HEK293 (cell line): Measurements from ENCODE around the gene NEURL1.

Source experiments
- CTCF ChIA-PET: fragments of 350-600 bp; formaldehyde crosslinking; extraction: SDS; loops from one replicate; lab custom pipeline; 2021; ENCODE audit warnings: antibody characterized with exemption; lab: Yijun Ruan, JAX
- POLR2A ChIA-PET: fragments of 300-600 bp; formaldehyde crosslinking; extraction: SDS; loops from one replicate; lab custom pipeline; 2020; ENCODE audit warnings: antibody characterized with exemption, inconsistent platforms; lab: Yijun Ruan, JAX
- H3K27ac ChIP-seq: fragments of 200-500 bp; sonication (Bioruptor generic); 2 replicates; pipeline ENCODE4 v1.5.1; 2014; ENCODE audit warnings: low read depth, low read length, control low read depth, inconsistent platforms; ENCODE audit errors: extremely low read depth
- H3K36me3 ChIP-seq, 2 experiments: fragments of 200-500 bp in 1 of 2; sonication (Bioruptor generic) in 1 of 2; 1 replicate in 1 of 2; 2 replicates in 1 of 2; pipeline ENCODE4 v1.5.1; 2014 to 2017; ENCODE audit warnings: inconsistent platforms in 2 of 2, low read length in 2 of 2; ENCODE audit not compliant: control insufficient read depth in 2 of 2, insufficient read depth in 1 of 2
- H3K4me1 ChIP-seq: fragments of 200-500 bp; sonication (Bioruptor generic); 2 replicates; pipeline ENCODE4 v1.5.1; 2014; ENCODE audit warnings: mild to moderate bottlenecking, low read length, inconsistent platforms; ENCODE audit not compliant: control insufficient read depth, insufficient read depth
- H3K4me3 ChIP-seq: 2 replicates; pipeline ENCODE4 v1.5.1; 2011; ENCODE audit warnings: low read depth, mild to moderate bottlenecking, control low read depth, low read length, moderate library complexity
- H3K9me3 ChIP-seq: fragments of 200-500 bp; sonication (Bioruptor generic); 2 replicates; pipeline ENCODE4 v1.5.1; 2014; ENCODE audit warnings: low read depth, low read length, inconsistent platforms; ENCODE audit not compliant: control insufficient read depth, insufficient read depth
- BCL11A ChIP-seq: fragments of 450-650 bp; formaldehyde crosslinking; IDR thresholded peaks from 2 replicates; pipeline ENCODE4 v1.5.1; 2016; ENCODE audit warnings: low read depth, missing biosample characterization, missing genetic modification characterization
- MYNN ChIP-seq: fragments of 450-650 bp; formaldehyde crosslinking; IDR thresholded peaks from 2 replicates; pipeline ENCODE4 v1.5.1; 2016; ENCODE audit warnings: missing biosample characterization, missing genetic modification characterization, borderline replicate concordance
- PBX3 ChIP-seq: sonication (generic); formaldehyde crosslinking; IDR thresholded peaks from 2 replicates; pipeline ENCODE4 v1.8.1; 2022; ENCODE audit warnings: mild to moderate bottlenecking, moderate library complexity, missing genetic modification reagents
- SALL2 ChIP-seq: fragments of 450-650 bp; formaldehyde crosslinking; IDR thresholded peaks from 2 replicates; pipeline ENCODE4 v1.5.0; 2017; ENCODE audit warnings: missing biosample characterization, mild to moderate bottlenecking, missing genetic modification characterization, borderline replicate concordance
- ZBTB17 ChIP-seq: fragments of 450-650 bp; formaldehyde crosslinking; IDR thresholded peaks from 2 replicates; pipeline ENCODE4 v1.5.1; 2016; ENCODE audit warnings: missing biosample characterization, missing genetic modification characterization
- ZFP41 ChIP-seq: fragments of 450-650 bp; formaldehyde crosslinking; IDR thresholded peaks from 2 replicates; pipeline ENCODE4 v1.5.1; 2016; ENCODE audit warnings: missing biosample characterization, missing genetic modification characterization, borderline replicate concordance
- ZNF157 ChIP-seq: fragments of 450-650 bp; formaldehyde crosslinking; IDR thresholded peaks from 2 replicates; pipeline ENCODE4 v1.5.1; 2016; ENCODE audit warnings: missing biosample characterization, missing genetic modification characterization
- ZNF174 ChIP-seq: fragments of 450-650 bp; formaldehyde crosslinking; IDR thresholded peaks from 2 replicates; pipeline ENCODE4 v1.5.0; 2017; ENCODE audit warnings: missing biosample characterization, mild to moderate bottlenecking, missing genetic modification characterization
- ZNF274 ChIP-seq, 2 experiments: fragments of 200-500 bp in 1 of 2; fragments of 450-650 bp in 1 of 2; sonication (Bioruptor generic) in 1 of 2; formaldehyde crosslinking in 1 of 2; IDR thresholded peaks; 2 replicates each; pipeline versions ENCODE4 v1.5.1 to v1.6.1; 2014 to 2016; ENCODE audit warnings: borderline replicate concordance in 1 of 2, inconsistent platforms in 1 of 2, low read length in 1 of 2, missing biosample characterization in 1 of 2, missing genetic modification characterization in 1 of 2
- ZNF280D ChIP-seq: fragments of 450-650 bp; formaldehyde crosslinking; IDR thresholded peaks from 2 replicates; pipeline ENCODE4 v1.5.1; 2016; ENCODE audit warnings: missing biosample characterization, missing genetic modification characterization
- ZNF398 ChIP-seq: fragments of 450-650 bp; formaldehyde crosslinking; IDR thresholded peaks from 2 replicates; pipeline ENCODE4 v1.5.1; 2017; ENCODE audit warnings: missing biosample characterization, missing genetic modification characterization
- ZNF426 ChIP-seq: fragments of 450-650 bp; formaldehyde crosslinking; IDR thresholded peaks from 2 replicates; pipeline ENCODE4 v1.5.1; 2017; ENCODE audit warnings: missing biosample characterization, missing genetic modification characterization, mild to moderate bottlenecking, inconsistent platforms, moderate library complexity
- ZNF48 ChIP-seq: fragments of 450-650 bp; formaldehyde crosslinking; IDR thresholded peaks from 2 replicates; pipeline ENCODE4 v1.5.1; 2016; ENCODE audit warnings: missing biosample characterization, missing genetic modification characterization
- ZNF530 ChIP-seq: fragments of 450-650 bp; formaldehyde crosslinking; IDR thresholded peaks from 2 replicates; pipeline ENCODE4 v1.5.1; 2016; ENCODE audit warnings: low read depth, missing biosample characterization, missing genetic modification characterization
- ZNF623 ChIP-seq: fragments of 450-650 bp; formaldehyde crosslinking; IDR thresholded peaks from 2 replicates; pipeline ENCODE4 v1.5.1; 2016; ENCODE audit warnings: missing biosample characterization, missing genetic modification characterization
- ZNF76 ChIP-seq: fragments of 450-650 bp; formaldehyde crosslinking; IDR thresholded peaks from 2 replicates; pipeline ENCODE4; 2016; ENCODE audit warnings: low read depth, missing biosample characterization, missing genetic modification characterization, borderline replicate concordance
- ZSCAN16 ChIP-seq: fragments of 450-650 bp; formaldehyde crosslinking; IDR thresholded peaks from 2 replicates; pipeline ENCODE4 v1.5.1; 2016; ENCODE audit warnings: missing biosample characterization, missing genetic modification characterization

NEURL1 gene

GRCh38 chr10:103635580-103635979 is 142.1 kb downstream of the NEURL1 start:
- no peaks in the 10 kb centered on the region for H3K4me1 ChIP-seq
- H3K9me3 ChIP-seq, result no peaks in the 10 kb centered on the region
- no peak overlapping the region for H3K27ac ChIP-seq
- CTCF ChIA-PET, result no interaction called here
- H3K4me3 ChIP-seq, result no peak overlapping the region
- no peak for TF ChIP-seq SALL2 (tag by site-specific recombination)
- no peak for TF ChIP-seq MYNN
- no peak for TF ChIP-seq ZFP41
- no peak for TF ChIP-seq ZNF174
- no peak for TF ChIP-seq PBX3 (CRISPR knock-in tag)
- no peak for TF ChIP-seq ZNF157 (tag by site-specific recombination)
- no peak for TF ChIP-seq ZNF530
- TF ChIP-seq ZNF623 (tag by site-specific recombination), result no peak
- no peak for TF ChIP-seq ZNF426
- TF ChIP-seq ZBTB17 (tag by site-specific recombination), result no peak
- no peak for TF ChIP-seq ZNF398 (tag by site-specific recombination)
- TF ChIP-seq BCL11A (tag by site-specific recombination), result no peak
- no peak for TF ChIP-seq ZNF48 (tag by site-specific recombination)
- H3K36me3 ChIP-seq, result peaks cover 0 to 72% of the 10 kb centered on the region in 2 experiments; a peak in 1 of 3 replicates
- POLR2A ChIA-PET, result no interaction called here

- ChIA-PET CTCF (no interaction called here), POLR2A (no interaction called here)
- no peak overlapping the region for H3K27ac ChIP-seq
- H3K4me1 ChIP-seq, result no peaks in the 10 kb centered on the region
- H3K36me3 ChIP-seq, result peaks cover 0 to 77% of the 10 kb centered on the region in 2 experiments; a peak in 1 of 3 replicates
- no peak for TF ChIP-seq ZNF76 (tag by site-specific recombination)
- no peak for TF ChIP-seq ZNF274 (IDR thresholded peaks at IDR 0.05; ENCODE audit: low read length)
- no peak for TF ChIP-seq ZNF274 (tag by site-specific recombination; IDR thresholded peaks at IDR 0.05; ENCODE audit: borderline replicate concordance)
- TF ChIP-seq PBX3 (CRISPR knock-in tag), result no peak
- no peak for TF ChIP-seq ZSCAN16 (tag by site-specific recombination)
- no peak for TF ChIP-seq ZNF280D (tag by site-specific recombination)
- H3K4me3 ChIP-seq, result no peak overlapping the region
- no peaks in the 10 kb centered on the region for H3K9me3 ChIP-seq
Measured at GRCh38 chr10:103636492-103636891, 143.0 kb downstream of the NEURL1 start.
